HG02885 (cell line): ENCODE results near the gene PRLH.

ENCODE experiments used
- ATAC-seq: cut with Tn5 transposase; IDR thresholded peaks from one replicate; pipeline ENCODE4 v1.9.1; 2021; ENCODE audit warnings: mild to moderate bottlenecking; ENCODE audit not compliant: unreplicated experiment, poor library complexity

Gene PRLH

GRCh38 chr2:237538901-237539300 is 27.5 kb upstream of the PRLH start:
- no peak for ATAC-seq

GRCh38 chr2:237539681-237540080 is 26.7 kb upstream of the PRLH start:
- no peak for ATAC-seq

- no peak for ATAC-seq
Observed at GRCh38 chr2:237540223-237540775, 26.1 kb upstream of the PRLH start.

- no peak for ATAC-seq
Observed at GRCh38 chr2:237540823-237541222, 25.6 kb upstream of the PRLH start.

GRCh38 chr2:237541243-237541642 is 25.1 kb upstream of the PRLH start:
- no peak for ATAC-seq

GRCh38 chr2:237542001-237542704 is 24.2 kb upstream of the PRLH start:
- no peak for ATAC-seq

- ATAC-seq, result no peak
Observed at GRCh38 chr2:237546040-237546875, 20.1 kb upstream of the PRLH start.

- ATAC-seq, result no peak
Observed at GRCh38 chr2:237546876-237547395, 19.4 kb upstream of the PRLH start.

- no peak for ATAC-seq
Observed at GRCh38 chr2:237547841-237548416, 18.4 kb upstream of the PRLH start.

GRCh38 chr2:237549216-237549615 is 17.2 kb upstream of the PRLH start:
- no peak for ATAC-seq

- no peak for ATAC-seq
Observed at GRCh38 chr2:237549643-237550415, 16.5 kb upstream of the PRLH start.

GRCh38 chr2:237551071-237551574 is 15.3 kb upstream of the PRLH start:
- ATAC-seq, result no peak

- ATAC-seq, result no peak
Observed at GRCh38 chr2:237552908-237553307, 13.5 kb upstream of the PRLH start.

GRCh38 chr2:237553948-237554347 is 12.4 kb upstream of the PRLH start:
- no peak for ATAC-seq

GRCh38 chr2:237555560-237555959 is 10.8 kb upstream of the PRLH start:
- ATAC-seq, result no peak

GRCh38 chr2:237556773-237557632 is 9.4 kb upstream of the PRLH start:
- peak; percentile 89 for ATAC-seq

- peak; percentile 32 for ATAC-seq
Observed at GRCh38 chr2:237557633-237558015, 8.8 kb upstream of the PRLH start.

GRCh38 chr2:237558961-237559641 is 7.3 kb upstream of the PRLH start:
- ATAC-seq, result no peak
